HepG2 (cell line): ENCODE results near the gene MAPK8IP3. TPM values are rescaled to one million over a fixed set of nuclear protein-coding genes. Genes with fewer than 3 reads are reported as not detected.
A peak's percentile ranks its signal among the peaks of the same experiment; 100 is the strongest.

Experiments
- ATAC-seq: fragments of 200-7000 bp; cut with Tn5 transposase; 3 replicates; pipeline ENCODE4 v1.9.1; 2020; ENCODE audit warnings: mild to moderate bottlenecking, moderate library complexity
- BruUV-seq: library from RNA; stranded (reverse); fragments of 400-500 nt; replicated peaks from 2 replicates; lab custom pipeline; 2021; lab: Mats Ljungman, UMichigan
- CTCF ChIA-PET: fragments of 300-600 bp; formaldehyde crosslinking; extraction: SDS; loops from one replicate; lab custom pipeline; 2021; ENCODE audit warnings: low total read pairs, inconsistent platforms, low intra/inter-chr PET ratio; lab: Yijun Ruan, JAX
- POLR2A ChIA-PET: fragments of 350-600 bp; sonication (Branson Sonifier 250); formaldehyde crosslinking; loops from one replicate; lab custom pipeline; 2020; ENCODE audit warnings: antibody characterized with exemption, inconsistent platforms; lab: Yijun Ruan, JAX
- DNase-seq: peaks from one replicate; pipeline ENCODE4 v3.0.0-alpha.2; 2015; ENCODE audit warnings: low spot score
- FAIRE-seq: peaks from 3 replicates; lab custom pipeline; 2011; peaks lifted over from hg19 to GRCh38; lab: Jason Lieb, UNC
- H2AFZ ChIP-seq: one replicate; pipeline ENCODE4 v1.6.1; 2011; ENCODE audit warnings: low read length, inconsistent platforms
- H3K27ac ChIP-seq: fragments of 300-600 bp; 3 replicates; pipeline ENCODE4 v1.8.0; 2011; ENCODE audit warnings: mixed run types, mild to moderate bottlenecking, mixed read lengths, low read length, inconsistent platforms; ENCODE audit not compliant: insufficient read depth; ENCODE audit errors: extremely low read length
- H3K27me3 ChIP-seq, 2 experiments: fragments of 200-600 bp in 1 of 2; 2 replicates in 1 of 2; 3 replicates in 1 of 2; pipeline versions ENCODE4 v1.6.0 to v1.8.0; 2011; ENCODE audit warnings: low read length in 2 of 2, mild to moderate bottlenecking in 2 of 2, moderate library complexity in 2 of 2, inconsistent platforms in 1 of 2; ENCODE audit not compliant: insufficient read depth in 2 of 2, control insufficient read depth in 1 of 2
- H3K36me3 ChIP-seq, 2 experiments: fragments of 200-600 bp in 1 of 2; replicated peaks in 1 of 2; 2 replicates in 1 of 2; 3 replicates in 1 of 2; pipeline versions ENCODE4 v1.5.1 to v1.8.0; 2011; ENCODE audit warnings: low read length in 2 of 2, inconsistent platforms in 1 of 2; ENCODE audit not compliant: insufficient read depth in 2 of 2, control insufficient read depth in 1 of 2
- H3K4me1 ChIP-seq: 2 replicates; pipeline ENCODE4 v1.5.1; 2012; ENCODE audit warnings: low read length, inconsistent platforms; ENCODE audit not compliant: insufficient read depth
- H3K4me2 ChIP-seq: 2 replicates; pipeline ENCODE4 v1.6.0; 2011; ENCODE audit warnings: low read depth, low read length, inconsistent platforms
- H3K4me3 ChIP-seq, 3 experiments: fragments of 200-600 bp in 1 of 3; sonication (generic), shearing (Covaris generic) in 1 of 3; replicated peaks in 1 of 3; 2 replicates each; pipeline ENCODE4 v1.5.1; 2011 to 2016; ENCODE audit warnings: low read length in 3 of 3, inconsistent platforms in 2 of 3, low read depth in 2 of 3, mild to moderate bottlenecking in 2 of 3, control low read depth in 1 of 3, mixed read lengths in 1 of 3; ENCODE audit not compliant: insufficient read depth in 1 of 3
- H3K79me2 ChIP-seq: one replicate; pipeline ENCODE4 v1.6.1; 2011; ENCODE audit warnings: low read length, inconsistent platforms; ENCODE audit not compliant: insufficient read depth
- H3K9ac ChIP-seq: 2 replicates; pipeline ENCODE4 v1.6.0; 2011; ENCODE audit warnings: mild to moderate bottlenecking, low read depth, low read length, inconsistent platforms; ENCODE audit not compliant: insufficient read depth
- H3K9me3 ChIP-seq: 2 replicates; pipeline ENCODE4 v1.5.1; 2012; ENCODE audit warnings: mild to moderate bottlenecking, low read length
- H4K20me1 ChIP-seq: 2 replicates; pipeline ENCODE4 v1.6.0; 2011; ENCODE audit warnings: inconsistent platforms, mild to moderate bottlenecking, low read length, moderate library complexity; ENCODE audit not compliant: insufficient read depth
- KLF11 ChIP-seq: IDR thresholded peaks from 2 replicates; pipeline ENCODE4 v1.6.1; 2016; ENCODE audit warnings: missing compliant biosample characterization
- NBN ChIP-seq: fragments of 450-650 bp; conservative IDR thresholded peaks from 2 replicates; pipeline ENCODE4 v1.6.1; 2017
- SALL2 ChIP-seq: sonication (generic); formaldehyde crosslinking; IDR thresholded peaks from 2 replicates; pipeline ENCODE4 v1.8.1; 2023; ENCODE audit warnings: mild to moderate bottlenecking, missing genetic modification reagents, inconsistent platforms
- ZNF510 ChIP-seq: sonication (generic); formaldehyde crosslinking; IDR thresholded peaks from 2 replicates; pipeline ENCODE4 v1.4.0; 2020; ENCODE audit warnings: low read depth, mild to moderate bottlenecking, missing genetic modification reagents
- ZSCAN12 ChIP-seq: sonication (generic); formaldehyde crosslinking; IDR thresholded peaks from 2 replicates; pipeline ENCODE4 v1.9.0; 2021; ENCODE audit warnings: mild to moderate bottlenecking, missing genetic modification reagents
- WGBS: methylation state at CpG from one replicate; pipeline ENCODE4 v1.1.6; 2017; ENCODE audit warnings: low lambda C conversion rate; 5-methylcytosine and 5-hydroxymethylcytosine counted together
- in situ Hi-C: cut with HindIII; loops from 2 replicates; pipeline ENCODE4 v1.10.0; 2017; ENCODE audit warnings: low pct_unique_long_range_greater_than_20kb; ENCODE audit not compliant: extremely low pct_ligation_motif_present
- intact Hi-C: fragments of 100-400 bp; cut with micrococcal nuclease; formaldehyde crosslinking; loops from one replicate; pipeline ENCODE4 v1.10.0; 2022; ENCODE audit not compliant: unreplicated experiment
- microRNA-seq: library from miRNA; unstranded; fragments of <30 nt; microRNA quantifications from one replicate; pipeline ENCODE4, GENCODE V29; 2020
- polyA plus RNA-seq, 8 experiments: library from polyadenylated mRNA; depleted of rRNA in 3 of 8; stranded (reverse) in 7 of 8; unstranded in 1 of 8; fragments of >200 nt; fragmentation: Illumina TruSeq in 4 of 8; extraction: Trizol in 4 of 8; gene quantifications; 2 replicates each; pipeline versions ENCODE4 v1.2.1 to v1.2.3, GENCODE V29; 2011 to 2016; ENCODE audit warnings: low read depth in 4 of 8, missing spikeins in 1 of 8, mixed read lengths in 1 of 8; ENCODE audit not compliant: insufficient read depth in 1 of 8
- small RNA-seq, 3 experiments: library from RNA; depleted of rRNA; stranded (forward); fragments of <200 nt; gene quantifications; one replicate each; pipeline ENCODE3, GENCODE V24; 2012; ENCODE audit warnings: low read depth in 2 of 3, low replicate concordance in 1 of 3; ENCODE audit not compliant: insufficient read length in 3 of 3, insufficient read depth in 2 of 3
- total RNA-seq, 5 experiments: library from RNA; depleted of rRNA; stranded (reverse); fragments of >200 nt; fragmentation: Illumina TruSeq; extraction: Trizol; gene quantifications; 2 replicates each; pipeline ENCODE4 v1.2.3, GENCODE V29; 2016; ENCODE audit warnings: low read depth in 1 of 5
- TF ChIP-seq, protein P1 (sequence below): sonication (generic); formaldehyde crosslinking; IDR thresholded peaks from 2 replicates; pipeline ENCODE4 v1.4.0; 2020; ENCODE audit warnings: missing genetic modification reagents, borderline replicate concordance
- TF ChIP-seq, protein P2 (sequence below): sonication (generic); formaldehyde crosslinking; IDR thresholded peaks from 2 replicates; pipeline ENCODE4 v1.4.0; 2020; ENCODE audit warnings: mild to moderate bottlenecking, missing genetic modification reagents

MAPK8IP3 gene
- total and polyA plus RNA-seq, 2 of the 13 experiments (the other 11 are each of a cell fraction or from before 2014, with no cell fraction given) = 25.1 to 41.7 TPM

DNA sequence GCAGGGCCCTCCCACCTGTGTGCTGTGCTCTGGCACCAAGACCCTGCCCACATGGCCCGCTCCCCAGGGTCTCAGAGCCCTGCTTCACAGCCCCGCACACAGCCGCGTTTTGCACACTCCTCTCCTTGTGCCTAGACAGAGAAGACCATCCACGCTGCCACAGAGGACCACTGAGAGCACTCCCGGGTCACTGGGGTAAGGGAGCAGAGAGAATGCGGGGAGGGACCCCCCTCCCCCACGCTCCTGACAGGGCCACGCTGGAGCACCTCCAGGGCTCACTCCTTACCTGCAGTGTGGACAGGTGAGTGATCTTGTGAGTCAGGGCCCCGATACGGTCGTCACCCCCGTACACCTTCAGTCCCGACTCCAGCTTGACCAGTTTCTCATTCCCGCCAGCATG, 113.6 kb downstream of the MAPK8IP3 start:
- in situ Hi-C loops (loop anchor here (5.0 kb wide), 1 partner anchor 37 kb away; the partner anchor contains the start of genes NUBP2 and SPSB3), intact Hi-C loops (no loop called here)
- no peak overlapping the region for H3K4me3 ChIP-seq
- 94% methylated on average over 9 of the region's 15 CpGs for WGBS
- peaks cover 10% of the 10 kb centered on the region for H3K79me2 ChIP-seq
- H3K4me2 ChIP-seq = no peak overlapping the region
- BruUV-seq = no TSS peak
- H2AFZ ChIP-seq = no peak overlapping the region
- TF ChIP-seq ZSCAN12 (CRISPR knock-in tag) (no peak), SALL2 (CRISPR knock-in tag) (no peak), ZNF510 (CRISPR knock-in tag) (no peak), NBN (no peak), KLF11 (CRISPR knock-in tag) (no peak)
- TF ChIP-seq, protein P1, sequence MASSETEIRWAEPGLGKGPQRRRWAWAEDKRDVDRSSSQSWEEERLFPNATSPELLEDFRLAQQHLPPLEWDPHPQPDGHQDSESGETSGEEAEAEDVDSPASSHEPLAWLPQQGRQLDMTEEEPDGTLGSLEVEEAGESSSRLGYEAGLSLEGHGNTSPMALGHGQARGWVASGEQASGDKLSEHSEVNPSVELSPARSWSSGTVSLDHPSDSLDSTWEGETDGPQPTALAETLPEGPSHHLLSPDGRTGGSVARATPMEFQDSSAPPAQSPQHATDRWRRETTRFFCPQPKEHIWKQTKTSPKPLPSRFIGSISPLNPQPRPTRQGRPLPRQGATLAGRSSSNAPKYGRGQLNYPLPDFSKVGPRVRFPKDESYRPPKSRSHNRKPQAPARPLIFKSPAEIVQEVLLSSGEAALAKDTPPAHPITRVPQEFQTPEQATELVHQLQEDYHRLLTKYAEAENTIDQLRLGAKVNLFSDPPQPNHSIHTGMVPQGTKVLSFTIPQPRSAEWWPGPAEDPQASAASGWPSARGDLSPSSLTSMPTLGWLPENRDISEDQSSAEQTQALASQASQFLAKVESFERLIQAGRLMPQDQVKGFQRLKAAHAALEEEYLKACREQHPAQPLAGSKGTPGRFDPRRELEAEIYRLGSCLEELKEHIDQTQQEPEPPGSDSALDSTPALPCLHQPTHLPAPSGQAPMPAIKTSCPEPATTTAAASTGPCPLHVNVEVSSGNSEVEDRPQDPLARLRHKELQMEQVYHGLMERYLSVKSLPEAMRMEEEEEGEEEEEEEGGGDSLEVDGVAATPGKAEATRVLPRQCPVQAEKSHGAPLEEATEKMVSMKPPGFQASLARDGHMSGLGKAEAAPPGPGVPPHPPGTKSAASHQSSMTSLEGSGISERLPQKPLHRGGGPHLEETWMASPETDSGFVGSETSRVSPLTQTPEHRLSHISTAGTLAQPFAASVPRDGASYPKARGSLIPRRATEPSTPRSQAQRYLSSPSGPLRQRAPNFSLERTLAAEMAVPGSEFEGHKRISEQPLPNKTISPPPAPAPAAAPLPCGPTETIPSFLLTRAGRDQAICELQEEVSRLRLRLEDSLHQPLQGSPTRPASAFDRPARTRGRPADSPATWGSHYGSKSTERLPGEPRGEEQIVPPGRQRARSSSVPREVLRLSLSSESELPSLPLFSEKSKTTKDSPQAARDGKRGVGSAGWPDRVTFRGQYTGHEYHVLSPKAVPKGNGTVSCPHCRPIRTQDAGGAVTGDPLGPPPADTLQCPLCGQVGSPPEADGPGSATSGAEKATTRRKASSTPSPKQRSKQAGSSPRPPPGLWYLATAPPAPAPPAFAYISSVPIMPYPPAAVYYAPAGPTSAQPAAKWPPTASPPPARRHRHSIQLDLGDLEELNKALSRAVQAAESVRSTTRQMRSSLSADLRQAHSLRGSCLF = no peak
- TF ChIP-seq, protein P2, sequence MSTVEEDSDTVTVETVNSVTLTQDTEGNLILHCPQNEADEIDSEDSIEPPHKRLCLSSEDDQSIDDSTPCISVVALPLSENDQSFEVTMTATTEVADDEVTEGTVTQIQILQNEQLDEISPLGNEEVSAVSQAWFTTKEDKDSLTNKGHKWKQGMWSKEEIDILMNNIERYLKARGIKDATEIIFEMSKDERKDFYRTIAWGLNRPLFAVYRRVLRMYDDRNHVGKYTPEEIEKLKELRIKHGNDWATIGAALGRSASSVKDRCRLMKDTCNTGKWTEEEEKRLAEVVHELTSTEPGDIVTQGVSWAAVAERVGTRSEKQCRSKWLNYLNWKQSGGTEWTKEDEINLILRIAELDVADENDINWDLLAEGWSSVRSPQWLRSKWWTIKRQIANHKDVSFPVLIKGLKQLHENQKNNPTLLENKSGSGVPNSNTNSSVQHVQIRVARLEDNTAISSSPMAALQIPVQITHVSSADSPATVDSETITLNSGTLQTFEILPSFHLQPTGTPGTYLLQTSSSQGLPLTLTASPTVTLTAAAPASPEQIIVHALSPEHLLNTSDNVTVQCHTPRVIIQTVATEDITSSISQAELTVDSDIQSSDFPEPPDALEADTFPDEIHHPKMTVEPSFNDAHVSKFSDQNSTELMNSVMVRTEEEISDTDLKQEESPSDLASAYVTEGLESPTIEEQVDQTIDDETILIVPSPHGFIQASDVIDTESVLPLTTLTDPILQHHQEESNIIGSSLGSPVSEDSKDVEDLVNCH = no peak
- no peaks in the 10 kb centered on the region for H3K9me3 ChIP-seq
- no peak for DNase-seq
- no peak overlapping the region for H3K27ac ChIP-seq
- H3K27me3 ChIP-seq = no peaks in the 10 kb centered on the region
- no peak for FAIRE-seq
- CTCF ChIA-PET = no interaction called here
- peaks cover 16 to 46% of the 10 kb centered on the region in 2 experiments; a peak in 4 of 5 replicates for H3K36me3 ChIP-seq
- H3K9ac ChIP-seq = no peak overlapping the region
- no peak for ATAC-seq
- peaks cover 13% of the 10 kb centered on the region for H3K4me1 ChIP-seq
- POLR2A ChIA-PET = no interaction called here
- H4K20me1 ChIP-seq = no peaks in the 10 kb centered on the region; the same call in 1 of the 2 replicates

Small RNAs within 50 kb of the gene (microRNA-seq; reads per million reads assigned to microRNA genes)
- 6.1 reads per million, percentile 36 among the genes with 10 or more reads in this experiment for gene MIR3177

Small RNAs within 50 kb of the gene (small RNA-seq; reads per million reads assigned to genes)
- 0 reads per million in 3 experiments for gene MIR3177

Other genes with a start within 250 kb of the MAPK8IP3 start
- gene CLCN7, start 231.2 kb upstream of the MAPK8IP3 start, total RNA-seq (2016; rRNA removed; fragmentation: Illumina TruSeq; extraction: Trizol) = 9.8 and 25.1 TPM in 2 replicates
- gene CLCN7, start 231.2 kb upstream of the MAPK8IP3 start, polyA plus RNA-seq (2011; rRNA removed) = 24.6 and 33.6 TPM in 2 replicates
- gene PTX4, start 217.3 kb upstream of the MAPK8IP3 start, total RNA-seq (2016; rRNA removed; fragmentation: Illumina TruSeq; extraction: Trizol) = not detected in 2 replicates
- gene PTX4, start 217.3 kb upstream of the MAPK8IP3 start, polyA plus RNA-seq (2011; rRNA removed) = 0.04 TPM in 1 of 2 replicates, not detected in the other
- 8.9 and 17.9 TPM in 2 replicates for gene TELO2, start 212.8 kb upstream of the MAPK8IP3 start, total RNA-seq (2016; rRNA removed; fragmentation: Illumina TruSeq; extraction: Trizol)
- 10.1 and 12.5 TPM in 2 replicates for gene TELO2, start 212.8 kb upstream of the MAPK8IP3 start, polyA plus RNA-seq (2011; rRNA removed)
- not detected in 2 replicates for gene TMEM204, start 172.5 kb upstream of the MAPK8IP3 start, total RNA-seq (2016; rRNA removed; fragmentation: Illumina TruSeq; extraction: Trizol)
- not detected in 2 replicates for gene TMEM204, start 172.5 kb upstream of the MAPK8IP3 start, polyA plus RNA-seq (2011; rRNA removed)
- gene IFT140, start 94.1 kb upstream of the MAPK8IP3 start, total RNA-seq (2016; rRNA removed; fragmentation: Illumina TruSeq; extraction: Trizol) = 7.8 and 9.5 TPM in 2 replicates
- 5.8 and 7.0 TPM in 2 replicates for gene IFT140, start 94.1 kb upstream of the MAPK8IP3 start, polyA plus RNA-seq (2011; rRNA removed)
- 6.6 and 6.8 TPM in 2 replicates for gene CRAMP1, start 93.8 kb upstream of the MAPK8IP3 start, total RNA-seq (2016; rRNA removed; fragmentation: Illumina TruSeq; extraction: Trizol)
- gene CRAMP1, start 93.8 kb upstream of the MAPK8IP3 start, polyA plus RNA-seq (2011; rRNA removed) = 9.7 and 13.0 TPM in 2 replicates
- gene JPT2, start 27.9 kb upstream of the MAPK8IP3 start, total RNA-seq (2016; rRNA removed; fragmentation: Illumina TruSeq; extraction: Trizol) = 89.4 and 127 TPM in 2 replicates
- 52.5 and 53.5 TPM in 2 replicates for gene JPT2, start 27.9 kb upstream of the MAPK8IP3 start, polyA plus RNA-seq (2011; rRNA removed)
- gene NME3, start 65.3 kb downstream of the MAPK8IP3 start, total RNA-seq (2016; rRNA removed; fragmentation: Illumina TruSeq; extraction: Trizol) = 4.9 and 15.9 TPM in 2 replicates
- gene NME3, start 65.3 kb downstream of the MAPK8IP3 start, polyA plus RNA-seq (2011; rRNA removed) = 10.4 and 13.9 TPM in 2 replicates
- gene EME2, start 66.6 kb downstream of the MAPK8IP3 start, total RNA-seq (2016; rRNA removed; fragmentation: Illumina TruSeq; extraction: Trizol) = 1.7 and 7.6 TPM in 2 replicates
- gene EME2, start 66.6 kb downstream of the MAPK8IP3 start, polyA plus RNA-seq (2011; rRNA removed) = 4.4 and 6.5 TPM in 2 replicates
- gene MRPS34, start 66.9 kb downstream of the MAPK8IP3 start, total RNA-seq (2016; rRNA removed; fragmentation: Illumina TruSeq; extraction: Trizol) = 129 and 131 TPM in 2 replicates
- gene MRPS34, start 66.9 kb downstream of the MAPK8IP3 start, polyA plus RNA-seq (2011; rRNA removed) = 61.3 and 63.5 TPM in 2 replicates
- gene SPSB3, start 76.4 kb downstream of the MAPK8IP3 start, total RNA-seq (2016; rRNA removed; fragmentation: Illumina TruSeq; extraction: Trizol) = 8.2 and 13.2 TPM in 2 replicates
- gene SPSB3, start 76.4 kb downstream of the MAPK8IP3 start, polyA plus RNA-seq (2011; rRNA removed) = 21.9 and 26.7 TPM in 2 replicates
- gene NUBP2, start 76.8 kb downstream of the MAPK8IP3 start, total RNA-seq (2016; rRNA removed; fragmentation: Illumina TruSeq; extraction: Trizol) = 43.8 and 61.5 TPM in 2 replicates
- gene NUBP2, start 76.8 kb downstream of the MAPK8IP3 start, polyA plus RNA-seq (2011; rRNA removed) = 25.7 and 33.5 TPM in 2 replicates
- 0.81 and 2.4 TPM in 2 replicates for gene IGFALS, start 87.5 kb downstream of the MAPK8IP3 start, total RNA-seq (2016; rRNA removed; fragmentation: Illumina TruSeq; extraction: Trizol)
- gene IGFALS, start 87.5 kb downstream of the MAPK8IP3 start, polyA plus RNA-seq (2011; rRNA removed) = 0.34 and 0.95 TPM in 2 replicates
- 55.6 and 70.4 TPM in 2 replicates for gene HAGH, start 120.6 kb downstream of the MAPK8IP3 start, total RNA-seq (2016; rRNA removed; fragmentation: Illumina TruSeq; extraction: Trizol)
- gene HAGH, start 120.6 kb downstream of the MAPK8IP3 start, polyA plus RNA-seq (2011; rRNA removed) = 95.4 and 110 TPM in 2 replicates
- gene FAHD1, start 121.0 kb downstream of the MAPK8IP3 start, total RNA-seq (2016; rRNA removed; fragmentation: Illumina TruSeq; extraction: Trizol) = 45.3 and 55.1 TPM in 2 replicates
- 39.0 and 45.0 TPM in 2 replicates for gene FAHD1, start 121.0 kb downstream of the MAPK8IP3 start, polyA plus RNA-seq (2011; rRNA removed)
- gene MEIOB, start 166.0 kb downstream of the MAPK8IP3 start, total RNA-seq (2016; rRNA removed; fragmentation: Illumina TruSeq; extraction: Trizol) = not detected in 2 replicates
- gene MEIOB, start 166.0 kb downstream of the MAPK8IP3 start, polyA plus RNA-seq (2011; rRNA removed) = 0.05 and 0.17 TPM in 2 replicates
- not detected in 2 replicates for gene HS3ST6, start 212.2 kb downstream of the MAPK8IP3 start, total RNA-seq (2016; rRNA removed; fragmentation: Illumina TruSeq; extraction: Trizol)
- gene HS3ST6, start 212.2 kb downstream of the MAPK8IP3 start, polyA plus RNA-seq (2011; rRNA removed) = not detected in 2 replicates
- gene MSRB1, start 237.0 kb downstream of the MAPK8IP3 start, total RNA-seq (2016; rRNA removed; fragmentation: Illumina TruSeq; extraction: Trizol) = 32.1 and 49.0 TPM in 2 replicates
- 75.4 and 84.2 TPM in 2 replicates for gene MSRB1, start 237.0 kb downstream of the MAPK8IP3 start, polyA plus RNA-seq (2011; rRNA removed)
- not detected in 2 replicates for gene RPL3L, start 248.5 kb downstream of the MAPK8IP3 start, total RNA-seq (2016; rRNA removed; fragmentation: Illumina TruSeq; extraction: Trizol)
- gene RPL3L, start 248.5 kb downstream of the MAPK8IP3 start, polyA plus RNA-seq (2011; rRNA removed) = 0.17 and 0.30 TPM in 2 replicates